ENCODE data around the gene SLCO3A1.

Gene SLCO3A1

DNA sequence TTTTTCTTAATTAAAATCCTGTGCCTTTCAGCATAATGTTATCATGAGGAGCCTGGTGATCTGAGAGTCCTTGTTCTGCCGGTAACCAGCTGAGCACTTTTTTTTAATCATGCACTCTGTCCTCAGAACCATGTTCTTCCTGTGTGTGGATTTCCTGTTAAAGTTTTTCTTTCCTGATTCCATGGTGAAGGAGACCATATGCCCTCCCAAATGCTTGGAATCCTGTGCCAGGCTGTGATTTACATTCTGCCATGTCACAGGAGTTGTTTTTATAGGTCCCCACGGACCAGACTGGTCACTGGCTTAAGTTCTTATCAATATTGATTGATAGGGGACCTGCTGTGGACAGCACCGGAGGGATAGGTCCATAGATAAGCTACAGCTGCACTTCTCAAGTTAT, 257.8 kb downstream of the SLCO3A1 start:
- DNase-seq, result no peak

DNA sequence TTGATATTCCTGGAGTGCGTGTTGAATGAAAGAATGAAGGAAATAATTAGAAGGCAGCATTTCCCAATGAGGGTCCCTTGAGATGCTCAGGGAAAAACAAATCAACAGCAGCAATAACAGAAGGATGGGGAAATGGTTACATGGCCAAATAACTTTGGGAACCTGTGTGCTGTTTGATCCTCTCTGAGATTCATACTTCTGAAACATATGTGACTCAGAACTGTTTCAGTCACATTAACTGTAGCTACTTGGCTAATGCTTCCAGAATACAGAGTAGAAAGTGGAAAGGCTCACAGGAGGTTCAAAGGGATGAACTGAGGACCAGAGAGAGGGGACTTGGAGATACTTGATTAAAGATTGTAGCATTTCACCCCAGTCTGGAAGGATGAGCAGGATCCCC, 258.2 kb downstream of the SLCO3A1 start:
- DNase-seq, result no peak

DNA sequence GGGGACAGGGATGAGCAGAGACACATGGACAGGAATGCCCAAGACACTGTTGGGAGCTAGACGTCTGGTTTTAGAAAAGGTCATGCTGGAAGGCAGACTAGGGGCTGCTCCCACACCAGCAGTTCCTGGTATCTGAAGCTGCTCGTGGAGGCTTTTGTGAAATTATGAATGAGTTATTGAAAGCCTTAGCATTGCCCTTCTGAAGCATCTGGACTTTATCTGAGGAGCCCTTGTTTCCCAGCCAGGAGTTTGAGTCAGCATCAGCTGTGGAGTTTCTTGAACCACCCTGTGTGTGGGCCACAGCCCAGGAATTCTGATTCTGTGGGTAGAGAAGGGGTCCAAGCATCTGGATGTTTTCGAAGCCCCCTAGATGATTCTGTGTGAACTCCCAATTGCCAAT, 258.7 kb downstream of the SLCO3A1 start:
- no peak for DNase-seq

DNA sequence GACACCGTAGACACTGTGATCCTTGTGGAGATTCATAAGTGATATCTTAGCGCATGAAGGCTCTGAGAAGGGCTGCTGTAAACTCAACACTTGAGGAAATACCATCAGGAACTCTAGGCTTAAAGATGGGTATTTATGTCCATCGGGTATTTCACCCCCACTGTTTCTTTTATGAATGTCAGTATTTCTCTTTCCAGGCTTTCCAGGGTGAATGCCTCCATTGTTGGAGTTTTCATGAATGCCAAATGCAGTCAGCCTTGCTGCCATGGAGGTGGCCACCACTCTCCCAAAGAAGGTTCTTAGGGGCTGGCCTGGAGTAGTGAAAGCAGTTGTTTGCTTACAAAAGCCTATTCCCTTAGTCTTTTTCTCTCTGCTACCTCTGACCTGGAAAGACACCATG, 259.2 kb downstream of the SLCO3A1 start:
- DNase-seq, result no peak

DNA sequence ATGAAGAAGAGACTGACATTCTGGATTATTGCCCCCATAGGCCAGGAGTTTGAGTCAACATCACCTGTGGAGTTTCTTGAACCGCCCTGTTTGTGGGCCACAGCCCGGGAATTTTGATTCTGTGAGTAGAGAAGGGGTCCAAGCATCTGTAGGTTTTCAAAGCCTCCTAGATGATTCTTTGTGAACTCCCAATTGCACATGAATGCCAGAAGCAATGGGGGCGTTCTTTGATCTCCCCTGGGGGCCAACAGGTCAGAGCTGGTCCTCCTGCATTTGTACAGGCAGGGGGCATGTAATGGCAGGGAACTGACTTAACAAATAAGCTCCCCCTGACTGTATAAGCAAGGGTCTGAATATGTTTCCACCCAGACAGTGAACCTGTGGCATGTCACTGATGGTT, 260.3 kb downstream of the SLCO3A1 start:
- DNase-seq, result no peak

DNA sequence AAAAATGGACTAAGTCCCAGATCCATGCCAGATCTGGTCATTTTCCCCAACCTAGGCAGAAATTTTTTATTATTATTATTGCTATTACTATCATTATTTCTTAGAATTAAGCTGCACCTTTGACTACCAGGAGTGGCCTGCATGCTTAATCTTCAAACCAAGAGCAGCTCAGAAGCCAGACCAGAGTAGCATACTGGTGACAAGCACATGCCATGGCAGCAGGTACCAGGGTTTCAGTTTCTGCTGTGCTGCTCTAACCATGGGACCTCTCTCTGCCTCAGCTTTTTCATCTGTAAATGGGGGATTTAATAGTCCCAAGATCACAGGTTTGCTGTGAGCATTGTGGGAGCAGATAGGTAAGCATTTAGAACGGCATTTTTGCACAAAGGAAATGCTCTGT, 262.3 kb downstream of the SLCO3A1 start:
- no peak for DNase-seq

DNA sequence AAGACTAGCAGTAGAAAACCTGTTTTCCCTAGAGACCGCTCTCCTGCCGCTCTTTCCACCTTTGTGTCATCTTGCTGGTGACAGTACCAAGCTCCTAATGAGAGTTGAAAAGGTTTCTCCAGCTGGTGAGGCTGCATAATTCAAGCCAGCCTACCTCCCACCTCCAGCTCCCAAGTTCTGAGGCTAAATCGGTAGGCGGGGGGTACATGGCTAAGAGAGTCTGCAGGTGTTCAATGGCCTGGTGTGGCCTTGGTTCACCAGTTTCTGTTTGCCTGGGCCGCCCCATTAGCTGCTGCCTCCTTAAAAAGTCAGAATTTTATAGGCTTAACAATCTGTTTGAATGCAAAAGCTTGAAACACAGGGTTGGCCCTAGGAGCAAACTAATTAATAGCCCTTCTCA, 262.8 kb downstream of the SLCO3A1 start:
- no peak for DNase-seq

DNA sequence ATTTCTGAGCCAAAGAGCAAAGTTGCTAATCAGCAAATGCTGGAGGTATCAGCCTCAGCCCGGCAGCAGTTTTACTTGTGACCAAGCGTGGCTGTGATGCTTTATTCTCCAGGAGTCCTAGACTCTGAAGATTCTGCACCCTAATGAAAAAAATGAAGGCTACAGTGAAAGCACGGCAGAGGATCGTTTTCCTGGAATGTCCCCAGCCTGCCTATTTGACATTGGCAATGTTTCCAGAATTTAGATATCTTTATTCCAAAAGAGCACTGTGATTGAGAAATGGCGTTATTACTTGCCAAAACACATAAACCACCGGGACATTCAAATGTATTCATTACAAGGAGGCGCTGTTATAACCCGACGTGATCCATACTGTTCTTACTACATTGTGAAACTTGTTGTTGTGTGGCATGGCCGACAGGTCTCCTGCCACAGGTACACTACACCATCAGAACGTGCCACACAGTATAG, 263.8 kb downstream of the SLCO3A1 start:
- no peak for DNase-seq

DNA sequence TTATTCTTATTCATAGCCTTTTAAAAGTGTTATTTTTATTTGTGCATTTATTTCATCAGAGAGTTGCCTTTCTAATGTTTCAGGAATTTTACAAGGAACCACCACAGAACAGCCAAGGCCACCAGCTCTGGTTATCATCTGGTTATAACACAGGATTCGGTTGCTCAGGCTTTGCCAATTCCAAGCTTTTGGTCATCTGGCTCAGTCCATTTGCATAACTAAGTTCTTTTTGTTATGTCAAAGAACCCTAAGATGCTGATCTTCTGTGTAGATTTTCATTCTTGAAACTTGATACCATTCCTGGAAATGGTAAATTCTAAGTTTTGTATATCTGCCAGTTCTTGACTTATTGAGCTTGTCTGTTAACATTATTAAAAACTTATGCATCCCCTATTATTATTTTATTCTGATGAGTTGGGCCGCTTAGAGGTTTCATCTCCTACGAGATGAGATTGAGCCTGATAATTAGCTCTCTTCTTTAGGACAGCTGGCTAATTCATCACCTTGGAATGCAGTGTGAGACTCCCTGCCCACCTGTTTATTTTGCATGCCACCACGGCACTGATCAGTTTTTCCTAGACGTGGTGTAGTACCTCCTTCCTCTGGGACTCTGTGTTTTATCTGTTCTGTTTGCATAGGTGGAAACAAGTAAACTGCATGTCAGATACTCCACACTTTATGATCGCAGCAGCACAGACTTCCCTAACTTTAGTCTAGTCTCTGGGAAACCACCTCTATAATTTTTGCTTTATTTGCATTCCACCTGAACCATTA, 264.8 kb downstream of the SLCO3A1 start:
- DNase-seq, result peak; percentile 28

DNA sequence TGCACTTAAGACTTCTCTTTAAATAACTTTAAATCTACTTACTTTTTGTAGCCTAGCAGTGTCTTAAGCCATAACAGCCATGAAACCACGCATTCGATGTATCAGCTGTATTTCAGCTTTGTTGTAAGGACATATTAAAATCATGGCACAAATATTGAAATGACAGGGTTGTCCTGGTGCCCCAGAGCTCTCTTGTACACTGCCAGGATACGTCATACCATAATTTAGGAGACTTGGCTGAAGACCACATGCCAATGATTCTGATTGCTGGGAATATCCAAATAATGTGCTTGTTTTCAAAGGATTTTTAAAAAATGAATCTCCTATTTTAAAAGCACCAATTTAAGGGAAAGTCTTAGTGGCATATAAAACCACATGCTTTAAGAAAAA, 265.4 kb downstream of the SLCO3A1 start:
- no peak for DNase-seq

DNA sequence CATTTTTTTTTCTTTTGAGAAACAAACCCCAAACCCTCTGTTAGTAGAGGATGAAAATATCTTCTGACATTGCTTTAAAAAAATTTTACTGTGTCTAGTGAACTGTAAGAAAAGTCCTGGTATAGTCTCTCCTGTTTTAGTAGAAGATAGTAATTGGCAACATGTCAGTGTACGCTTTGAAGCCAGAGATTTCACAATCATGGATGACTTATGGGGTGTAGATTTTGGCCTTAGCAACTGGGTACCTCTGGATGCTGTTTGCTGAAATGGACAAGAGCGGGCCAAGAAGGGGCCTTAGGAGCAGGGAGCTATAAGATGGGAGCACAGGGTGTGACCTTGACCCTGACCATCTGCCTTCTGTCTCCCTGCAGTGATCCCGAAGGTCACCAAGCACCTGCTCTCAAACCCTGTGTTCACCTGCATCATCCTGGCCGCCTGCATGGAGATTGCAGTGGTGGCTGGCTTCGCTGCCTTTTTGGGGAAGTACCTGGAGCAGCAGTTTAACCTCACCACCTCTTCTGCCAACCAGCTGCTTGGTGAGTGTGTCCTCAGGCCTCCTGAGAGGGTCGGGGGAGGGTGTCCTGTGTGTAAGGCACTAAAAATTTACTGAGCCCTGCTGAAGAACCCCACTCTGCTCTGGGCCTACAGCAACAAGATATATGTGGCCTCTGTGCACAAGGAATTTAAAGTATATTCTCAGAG, 266.7 kb downstream of the SLCO3A1 start:
- no peak for DNase-seq

DNA sequence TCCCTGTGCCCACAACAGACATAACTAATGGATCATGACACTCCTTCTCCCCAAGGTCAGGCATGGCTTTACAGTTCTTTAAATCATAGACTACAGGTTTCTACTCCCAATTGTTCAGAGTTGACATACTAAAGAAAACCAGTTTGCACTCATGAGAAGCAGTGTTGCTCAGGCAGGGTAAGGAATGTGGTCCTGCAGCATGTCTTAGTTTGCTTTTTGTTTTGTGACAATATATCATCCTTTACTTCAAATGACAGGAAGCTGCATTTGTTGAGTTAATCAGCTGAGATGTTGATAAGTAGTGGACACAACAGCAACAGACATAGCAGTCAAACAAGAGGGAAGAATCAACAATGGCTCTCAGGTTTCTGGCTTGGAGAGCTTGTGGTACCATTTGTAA, 267.5 kb downstream of the SLCO3A1 start:
- DNase-seq, result no peak

DNA sequence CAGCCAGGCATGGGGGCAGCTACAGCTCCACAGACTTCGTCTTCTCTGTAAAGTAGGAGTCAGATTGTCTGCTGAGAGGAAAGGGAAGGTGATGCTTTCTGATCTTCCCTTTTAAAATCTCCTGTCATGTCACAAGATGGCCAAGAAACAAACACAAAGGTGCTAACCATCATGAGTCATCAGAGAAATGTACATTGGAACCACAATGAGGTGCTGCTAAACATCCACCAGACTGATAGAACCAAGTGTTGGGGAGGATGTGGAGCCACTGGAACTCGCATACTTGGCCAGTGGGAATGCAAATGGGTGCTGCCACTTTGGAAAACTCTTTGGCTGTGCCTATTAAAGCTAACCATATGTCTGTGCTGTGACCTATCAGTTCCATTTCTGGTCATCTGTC, 268.8 kb downstream of the SLCO3A1 start:
- no peak for DNase-seq

DNA sequence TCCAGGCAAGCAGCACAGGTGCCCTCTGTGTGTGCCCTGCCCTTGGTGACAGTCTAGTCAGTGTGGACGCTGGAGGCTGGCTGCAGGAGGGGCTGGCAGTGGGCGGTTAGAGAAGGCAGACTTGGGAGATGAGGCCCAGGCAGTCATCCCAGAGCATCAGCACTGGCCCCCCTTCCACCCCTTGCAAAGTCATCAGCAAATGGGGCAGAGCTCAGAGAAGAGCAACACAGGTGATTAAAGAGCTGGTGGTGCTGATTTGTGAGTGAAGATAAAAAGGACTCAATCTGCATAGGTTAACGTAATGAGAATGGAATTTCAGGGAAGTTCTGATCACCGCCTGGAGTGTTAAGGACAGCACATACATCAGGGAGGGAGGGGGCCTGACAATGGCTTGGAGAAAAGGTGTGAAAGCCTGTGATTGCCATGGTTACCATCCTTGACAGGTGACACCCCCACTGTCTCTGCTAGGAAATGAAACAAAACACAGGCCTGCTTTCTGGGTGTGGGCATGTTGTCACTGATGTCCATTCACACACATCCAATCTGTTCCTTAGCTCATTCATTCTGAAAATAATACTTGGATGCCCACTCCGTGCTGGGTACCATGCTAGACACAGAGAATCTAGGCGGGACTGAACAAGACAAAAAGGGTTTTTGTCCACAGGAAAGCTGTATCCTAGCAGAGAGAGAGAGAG, 270.6 kb downstream of the SLCO3A1 start:
- no peak for DNase-seq

DNA sequence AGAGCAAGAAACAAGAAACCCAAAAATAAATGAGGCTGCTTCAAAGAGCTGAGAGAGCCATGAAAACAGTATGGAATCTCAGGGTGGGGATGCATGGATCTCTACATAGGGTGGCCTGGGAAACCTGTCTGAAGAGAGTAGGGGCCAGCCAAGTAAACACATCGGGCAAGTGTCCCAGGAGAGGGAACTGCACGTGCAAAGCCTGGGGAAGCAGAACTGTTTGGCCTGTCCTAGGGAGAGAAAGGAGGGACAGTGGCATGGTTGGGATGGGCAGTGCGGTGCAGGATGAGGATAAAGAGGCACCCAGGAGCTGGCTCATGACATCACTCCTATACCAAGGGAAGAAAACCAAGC, 271.1 kb downstream of the SLCO3A1 start:
- DNase-seq, result no peak

DNA sequence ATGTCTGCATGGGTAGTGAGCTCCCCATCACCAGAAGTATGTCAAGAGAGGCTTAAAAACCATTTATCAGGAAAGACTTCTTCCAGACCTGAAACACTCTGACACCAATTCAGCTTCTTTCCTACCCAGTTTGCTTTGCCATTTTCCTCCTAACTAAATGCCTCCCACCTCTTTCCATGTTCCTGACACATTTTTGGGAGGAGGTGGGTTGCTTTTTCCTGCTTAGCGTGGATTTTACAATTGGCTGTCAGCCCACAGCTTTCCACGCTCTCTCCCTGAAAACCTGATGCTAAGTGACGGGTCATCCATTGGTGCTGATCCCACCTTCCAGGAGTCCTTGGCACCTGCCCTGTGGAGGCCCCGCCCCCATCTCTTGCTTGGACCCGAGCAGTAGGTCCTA, 275.3 kb downstream of the SLCO3A1 start:
- no peak for DNase-seq

DNA sequence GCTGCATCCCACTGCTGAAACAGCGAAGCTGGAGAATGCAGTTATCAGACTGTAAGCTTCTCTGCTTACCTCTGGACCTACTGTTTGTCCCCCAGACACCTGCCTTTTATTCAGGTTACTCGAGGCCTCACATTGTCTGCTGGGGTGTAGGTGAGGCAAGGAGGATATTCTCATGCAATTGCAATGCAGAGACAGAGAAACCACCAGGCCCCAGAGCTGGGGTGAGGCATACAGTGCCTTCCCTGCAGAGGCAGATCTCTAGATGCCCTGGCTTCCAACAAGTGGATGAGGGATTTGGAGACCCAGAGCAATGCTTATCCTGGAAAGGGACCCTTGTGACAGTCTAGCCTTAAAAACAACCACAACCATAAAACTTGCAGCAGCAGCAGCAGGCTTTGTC, 276.7 kb downstream of the SLCO3A1 start:
- DNase-seq, result no peak

DNA sequence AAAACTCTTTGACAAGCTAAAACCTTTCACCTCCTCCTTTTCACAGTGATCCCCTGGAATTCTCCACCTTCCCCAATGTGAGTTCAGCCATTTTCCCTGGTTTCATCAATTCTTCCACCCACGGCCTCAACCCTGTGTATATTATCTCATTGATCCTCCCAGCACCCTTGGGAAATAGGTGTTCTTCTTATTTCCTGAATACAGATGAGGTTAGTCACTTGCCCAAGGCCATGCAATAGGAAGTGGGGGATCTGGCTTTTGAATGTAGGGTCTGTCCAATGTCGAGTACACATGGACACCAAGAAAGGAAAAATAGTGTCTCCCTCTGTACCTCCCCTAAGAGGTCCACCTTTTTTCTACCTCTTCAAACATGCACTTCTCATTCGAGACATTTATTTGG, 277.4 kb downstream of the SLCO3A1 start:
- DNase-seq, result no peak

DNA sequence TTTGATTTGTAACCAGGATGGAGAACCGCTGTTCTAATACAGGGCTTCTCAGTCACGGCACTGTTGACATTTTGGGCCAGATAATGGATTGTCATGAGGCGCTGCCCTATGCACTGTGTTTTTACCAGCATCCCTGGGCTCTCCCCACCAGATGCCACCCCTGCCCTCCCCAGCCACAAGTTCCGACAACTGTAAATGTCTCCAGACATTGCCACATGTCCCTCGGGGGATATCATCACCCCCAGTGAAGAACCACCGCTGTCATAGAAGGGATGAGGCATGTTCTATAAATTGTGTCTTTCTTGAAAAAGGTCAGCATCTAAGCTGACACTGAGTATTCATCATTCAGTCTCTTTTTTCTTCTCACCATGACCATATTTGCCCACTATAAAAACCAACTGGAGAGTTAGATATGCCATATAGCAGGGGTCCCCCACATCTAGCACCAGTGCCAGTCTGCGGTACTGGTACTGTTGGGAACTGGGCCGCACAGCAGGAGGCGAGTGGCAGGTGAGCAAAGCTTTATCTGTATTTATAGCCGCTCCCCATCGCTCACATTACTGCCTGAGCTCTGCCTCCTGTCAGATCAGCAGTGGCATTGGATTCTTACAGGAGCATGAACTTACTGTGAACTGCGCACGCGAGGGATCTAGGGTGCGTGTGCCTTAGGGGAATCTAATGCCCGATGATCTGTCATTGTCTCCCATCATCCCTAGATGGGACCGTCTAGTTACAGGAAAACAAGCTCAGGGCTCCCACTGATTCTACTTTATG, 279.7 kb downstream of the SLCO3A1 start:
- DNase-seq, result no peak

DNA sequence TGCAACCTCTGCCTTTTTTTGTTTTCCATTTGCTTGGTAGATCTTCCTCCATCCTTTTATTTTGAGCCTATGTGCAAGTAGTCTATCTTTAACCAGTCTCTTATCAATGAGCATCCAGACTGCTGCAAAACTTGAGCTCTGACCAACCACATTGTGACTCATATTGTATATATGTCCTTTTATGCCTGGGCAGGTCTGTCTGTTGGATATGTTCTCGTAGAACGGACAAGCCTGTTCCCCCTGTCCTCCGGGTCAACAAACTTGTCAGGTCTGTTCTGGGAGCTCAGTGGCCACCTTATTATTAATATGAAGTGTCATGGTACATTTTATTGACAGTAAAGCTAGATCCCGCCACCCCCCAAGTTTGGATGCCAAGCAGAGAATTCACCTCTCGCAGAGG, 287.3 kb downstream of the SLCO3A1 start:
- DNase-seq, result no peak

DNA sequence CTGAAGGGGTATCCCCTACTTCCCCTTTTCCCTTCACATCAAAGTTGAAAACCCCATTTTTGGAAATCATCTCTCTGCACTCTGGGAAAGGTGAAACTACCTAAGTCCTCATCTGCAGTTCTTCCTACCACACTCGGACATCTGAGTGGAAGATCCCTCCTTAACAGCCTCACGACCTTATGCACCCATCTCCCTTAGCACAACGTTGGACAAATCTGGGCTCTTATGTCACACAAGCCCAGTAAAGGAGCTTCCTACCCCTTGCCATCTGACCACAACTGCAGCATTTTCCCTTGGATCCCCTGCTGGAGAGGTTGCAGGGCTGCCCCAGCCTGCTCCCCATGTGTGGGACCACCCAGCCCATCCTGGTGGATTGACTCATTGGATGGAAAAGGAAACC, 288.1 kb downstream of the SLCO3A1 start:
- DNase-seq, result no peak

DNA sequence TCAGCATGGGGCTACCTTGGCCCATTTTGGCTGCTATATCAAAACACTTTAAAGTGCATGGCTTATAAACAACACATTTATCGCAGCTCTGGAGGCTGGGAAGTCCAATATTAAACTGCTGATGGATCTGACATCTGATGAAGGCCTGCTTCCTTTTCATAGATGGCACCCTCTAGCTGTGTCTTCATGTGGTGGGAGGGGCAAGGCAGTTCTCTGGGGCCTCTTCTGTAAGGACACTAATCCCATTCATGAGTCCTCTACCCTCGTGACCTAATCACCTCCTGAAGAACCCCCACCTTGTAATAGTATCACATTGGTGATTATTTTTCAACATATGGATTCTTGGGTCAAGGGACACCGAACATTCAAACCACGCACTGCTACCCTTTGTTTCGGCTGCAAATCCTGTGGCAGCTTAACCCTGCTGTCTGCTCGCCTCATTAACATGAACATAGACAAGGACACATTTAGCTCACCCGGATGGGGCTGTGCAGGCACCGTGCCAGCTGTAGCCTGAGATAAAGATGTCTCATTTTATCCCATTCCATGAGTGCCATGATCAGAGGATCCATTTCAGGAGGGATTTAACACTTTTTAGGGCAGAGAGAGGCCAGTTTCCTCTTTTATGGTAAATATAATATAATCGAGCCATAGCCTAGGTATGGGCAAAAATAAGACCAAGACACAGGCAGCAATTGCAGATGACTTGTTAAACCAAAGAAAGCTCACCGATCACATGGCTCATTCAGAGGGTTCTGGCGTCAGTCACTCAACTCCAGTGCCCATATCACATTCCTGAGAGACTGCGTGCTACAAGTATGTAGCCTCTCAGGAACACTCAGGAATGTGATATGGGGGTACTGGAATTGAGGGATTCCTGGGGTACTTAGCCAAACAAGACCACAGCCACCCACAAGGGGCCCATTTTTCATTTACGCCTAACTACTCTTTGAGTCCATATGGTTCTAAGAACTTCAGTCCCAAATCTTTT, 289.0 kb downstream of the SLCO3A1 start:
- DNase-seq, result no peak
